OCI-LY7 (cell line): Measurements from ENCODE around the gene LHPP.

ENCODE experiments used
- EZH2phosphoT487 ChIP-seq: fragments of 200-600 bp; sonication (generic); IDR thresholded peaks from 2 replicates; pipeline ENCODE4 v1.6.1; 2018; ENCODE audit warnings: low read depth, borderline replicate concordance, mild to moderate bottlenecking, mixed run types, antibody characterized with exemption, low read length, moderate library complexity, mixed read lengths
- TF ChIP-seq, protein P1 (sequence below): fragments of 200-600 bp; sonication (generic); conservative IDR thresholded peaks from 2 replicates; pipeline ENCODE4 v1.5.1; 2014; ENCODE audit warnings: mild to moderate bottlenecking, antibody characterized with exemption, low read length, moderate library complexity, mixed read lengths

GRCh38 chr10:124534826-124535601, 73.4 kb downstream of the LHPP start:
- TF ChIP-seq, protein P1, sequence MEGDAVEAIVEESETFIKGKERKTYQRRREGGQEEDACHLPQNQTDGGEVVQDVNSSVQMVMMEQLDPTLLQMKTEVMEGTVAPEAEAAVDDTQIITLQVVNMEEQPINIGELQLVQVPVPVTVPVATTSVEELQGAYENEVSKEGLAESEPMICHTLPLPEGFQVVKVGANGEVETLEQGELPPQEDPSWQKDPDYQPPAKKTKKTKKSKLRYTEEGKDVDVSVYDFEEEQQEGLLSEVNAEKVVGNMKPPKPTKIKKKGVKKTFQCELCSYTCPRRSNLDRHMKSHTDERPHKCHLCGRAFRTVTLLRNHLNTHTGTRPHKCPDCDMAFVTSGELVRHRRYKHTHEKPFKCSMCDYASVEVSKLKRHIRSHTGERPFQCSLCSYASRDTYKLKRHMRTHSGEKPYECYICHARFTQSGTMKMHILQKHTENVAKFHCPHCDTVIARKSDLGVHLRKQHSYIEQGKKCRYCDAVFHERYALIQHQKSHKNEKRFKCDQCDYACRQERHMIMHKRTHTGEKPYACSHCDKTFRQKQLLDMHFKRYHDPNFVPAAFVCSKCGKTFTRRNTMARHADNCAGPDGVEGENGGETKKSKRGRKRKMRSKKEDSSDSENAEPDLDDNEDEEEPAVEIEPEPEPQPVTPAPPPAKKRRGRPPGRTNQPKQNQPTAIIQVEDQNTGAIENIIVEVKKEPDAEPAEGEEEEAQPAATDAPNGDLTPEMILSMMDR: no peak
- TF ChIP-seq EZH2phosphoT487: no peak
